Ascending aorta (tissue), 2 donors: Measurements from ENCODE around the gene TMBIM4. TPM values are rescaled to one million over a fixed set of nuclear protein-coding genes. Genes with fewer than 3 reads are reported as not detected.

Source experiments
- DNase-seq, 2 donors: peaks; one replicate each; pipeline ENCODE4 v3.0.0-alpha.2; 2019; ENCODE audit warnings: low spot score in 2 of 2
- H3K27ac ChIP-seq, 2 donors: fragments of 200-600 bp; sonication (generic); one replicate each; pipeline ENCODE4 v1.5.1; 2016 to 2017; ENCODE audit warnings: mild to moderate bottlenecking in 1 of 2
- H3K27me3 ChIP-seq: fragments of 200-600 bp; sonication (generic); one replicate; pipeline ENCODE4 v1.5.1; 2017
- H3K36me3 ChIP-seq, 2 donors: fragments of 200-600 bp; sonication (generic); one replicate each; pipeline ENCODE4 v1.5.1; 2016
- H3K4me1 ChIP-seq, 2 donors: fragments of 200-600 bp; sonication (generic); one replicate each; pipeline ENCODE4 v1.5.1; 2016 to 2017; ENCODE audit warnings: mild to moderate bottlenecking in 1 of 2
- H3K4me3 ChIP-seq, 2 donors: fragments of 200-600 bp; sonication (generic); one replicate each; pipeline ENCODE4 v1.5.1; 2016 to 2017; ENCODE audit warnings: mild to moderate bottlenecking in 1 of 2
- H3K9me3 ChIP-seq, 2 donors: fragments of 200-600 bp; sonication (generic); one replicate each; pipeline ENCODE4 v1.5.1; 2016
- intact Hi-C: fragments of 100-400 bp; cut with DNase I; formaldehyde crosslinking; loops from one replicate; pipeline ENCODE4 v1.15.1; 2023
- total RNA-seq: library from RNA; depleted of rRNA; stranded (reverse); fragments of >200 nt; gene quantifications from one replicate; pipeline ENCODE4 v1.1.0, GENCODE V29; 2016
- TF ChIP-seq, protein P1 (sequence below), 3 experiments: fragments of 200-600 bp in 2 of 3; fragments of 450-650 bp in 1 of 3; sonication (generic) in 2 of 3; IDR thresholded peaks; one replicate each; pipeline ENCODE4 v1.5.1; 2016 to 2019; ENCODE audit warnings: antibody characterized with exemption in 3 of 3, mild to moderate bottlenecking in 1 of 3, moderate library complexity in 1 of 3

TMBIM4 gene
- total RNA-seq, 1 donor from 2014 or later = 114 TPM

DNA sequence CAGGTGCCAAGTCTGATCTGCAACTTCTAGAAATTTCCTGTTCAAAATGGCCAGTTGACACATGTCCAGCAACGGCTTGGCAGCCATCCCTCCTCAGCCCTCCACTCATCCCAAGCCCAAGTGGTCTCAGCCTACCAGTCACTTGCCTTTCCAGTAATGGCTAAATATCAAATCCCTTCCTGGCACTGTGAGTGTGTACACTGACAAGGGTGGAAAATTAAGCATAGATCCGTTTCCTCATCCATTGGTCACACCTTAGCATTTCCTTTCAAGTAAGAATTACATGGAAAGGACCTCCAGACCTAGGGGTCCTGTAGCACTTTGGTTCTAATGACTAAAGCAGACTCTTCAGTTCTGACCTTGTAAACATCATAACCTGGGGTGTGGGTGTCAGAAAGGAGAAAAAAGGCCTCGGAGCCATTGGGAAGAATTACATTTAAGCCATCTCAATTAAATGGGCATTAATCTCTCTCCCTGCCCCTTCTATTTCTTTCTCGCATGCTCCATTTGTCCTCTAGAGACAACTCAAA, 54.7 kb downstream of the TMBIM4 start:
- Histone ChIP-seq H3K4me3 (no peak overlapping the region), H3K9me3 (no peaks in the 10 kb centered on the region), H3K36me3 (no peaks in the 10 kb centered on the region), H3K4me1 (peaks cover 0 to 8% of the 10 kb centered on the region in 2 donors), H3K27me3 (no peaks in the 10 kb centered on the region), H3K27ac (no peak overlapping the region)
- intact Hi-C loops = no loop called here
- no peak for DNase-seq
- TF ChIP-seq, protein P1, sequence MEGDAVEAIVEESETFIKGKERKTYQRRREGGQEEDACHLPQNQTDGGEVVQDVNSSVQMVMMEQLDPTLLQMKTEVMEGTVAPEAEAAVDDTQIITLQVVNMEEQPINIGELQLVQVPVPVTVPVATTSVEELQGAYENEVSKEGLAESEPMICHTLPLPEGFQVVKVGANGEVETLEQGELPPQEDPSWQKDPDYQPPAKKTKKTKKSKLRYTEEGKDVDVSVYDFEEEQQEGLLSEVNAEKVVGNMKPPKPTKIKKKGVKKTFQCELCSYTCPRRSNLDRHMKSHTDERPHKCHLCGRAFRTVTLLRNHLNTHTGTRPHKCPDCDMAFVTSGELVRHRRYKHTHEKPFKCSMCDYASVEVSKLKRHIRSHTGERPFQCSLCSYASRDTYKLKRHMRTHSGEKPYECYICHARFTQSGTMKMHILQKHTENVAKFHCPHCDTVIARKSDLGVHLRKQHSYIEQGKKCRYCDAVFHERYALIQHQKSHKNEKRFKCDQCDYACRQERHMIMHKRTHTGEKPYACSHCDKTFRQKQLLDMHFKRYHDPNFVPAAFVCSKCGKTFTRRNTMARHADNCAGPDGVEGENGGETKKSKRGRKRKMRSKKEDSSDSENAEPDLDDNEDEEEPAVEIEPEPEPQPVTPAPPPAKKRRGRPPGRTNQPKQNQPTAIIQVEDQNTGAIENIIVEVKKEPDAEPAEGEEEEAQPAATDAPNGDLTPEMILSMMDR (IDR thresholded peaks at IDR 0.05) = no peak

DNA sequence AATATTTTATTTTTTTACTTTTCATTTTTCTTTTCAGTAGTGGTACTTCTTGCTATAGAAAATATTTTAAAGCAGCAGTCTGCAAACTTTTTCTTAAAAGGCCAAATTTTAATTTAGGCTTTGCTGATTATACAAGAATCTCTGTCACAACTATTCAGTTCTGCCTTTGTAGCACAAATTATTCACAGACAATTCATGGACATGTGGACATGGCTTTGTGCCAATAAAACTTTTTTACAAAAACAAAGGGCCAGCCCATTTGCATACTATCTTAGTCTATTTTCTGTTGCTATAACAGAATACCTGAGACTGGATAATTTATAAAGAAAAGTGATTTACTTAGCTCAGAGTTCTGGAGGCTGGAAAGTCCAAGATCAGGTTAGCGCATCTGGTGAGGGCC, 56.3 kb downstream of the TMBIM4 start:
- no peaks in the 10 kb centered on the region for H3K36me3 ChIP-seq
- TF ChIP-seq, protein P1 (IDR thresholded peaks at IDR 0.05) = no peak

GRCh38 chr12:66111605-66112004, 58.2 kb downstream of the TMBIM4 start:
- intact Hi-C loops = no loop called here

More for the DNA sequence above, 56.3 kb downstream of the TMBIM4 start:
- H3K27me3 ChIP-seq = no peaks in the 10 kb centered on the region
- H3K4me1 ChIP-seq = no peaks in the 10 kb centered on the region
- H3K27ac ChIP-seq = no peak overlapping the region
- no peaks in the 10 kb centered on the region for H3K9me3 ChIP-seq
- no peak for DNase-seq
- no peak overlapping the region for H3K4me3 ChIP-seq
- intact Hi-C loops = no loop called here

DNA sequence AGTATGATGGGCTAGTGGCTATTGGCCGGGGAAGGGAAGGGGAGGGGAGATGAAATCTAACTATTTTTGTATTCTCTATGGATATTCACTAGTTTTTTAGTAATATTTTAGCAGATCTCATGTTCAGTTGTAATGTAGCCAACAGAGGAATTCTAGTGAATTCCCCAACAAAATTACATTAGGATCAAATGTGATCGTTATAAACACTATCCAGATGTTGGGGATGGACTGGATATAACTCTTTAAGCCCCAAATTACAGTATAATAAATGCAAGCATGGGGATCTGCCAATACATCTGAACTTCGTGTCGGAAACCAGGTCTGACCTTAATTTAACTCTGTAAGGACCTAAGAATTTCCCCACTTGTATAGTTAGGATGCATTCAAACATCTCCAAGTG, 60.7 kb downstream of the TMBIM4 start:
- H3K4me1 ChIP-seq = no peaks in the 10 kb centered on the region
- TF ChIP-seq, protein P1 (IDR thresholded peaks at IDR 0.05) = no peak
- intact Hi-C loops = no loop called here

More at GRCh38 chr12:66111605-66112004, 58.2 kb downstream of the TMBIM4 start:
- Histone ChIP-seq H3K4me1 (no peaks in the 10 kb centered on the region), H3K36me3 (no peaks in the 10 kb centered on the region), H3K9me3 (no peaks in the 10 kb centered on the region), H3K4me3 (no peak overlapping the region), H3K27ac (no peak overlapping the region), H3K27me3 (no peaks in the 10 kb centered on the region)
- TF ChIP-seq, protein P1 (IDR thresholded peaks at IDR 0.05) = no peak
- no peak for DNase-seq

DNA sequence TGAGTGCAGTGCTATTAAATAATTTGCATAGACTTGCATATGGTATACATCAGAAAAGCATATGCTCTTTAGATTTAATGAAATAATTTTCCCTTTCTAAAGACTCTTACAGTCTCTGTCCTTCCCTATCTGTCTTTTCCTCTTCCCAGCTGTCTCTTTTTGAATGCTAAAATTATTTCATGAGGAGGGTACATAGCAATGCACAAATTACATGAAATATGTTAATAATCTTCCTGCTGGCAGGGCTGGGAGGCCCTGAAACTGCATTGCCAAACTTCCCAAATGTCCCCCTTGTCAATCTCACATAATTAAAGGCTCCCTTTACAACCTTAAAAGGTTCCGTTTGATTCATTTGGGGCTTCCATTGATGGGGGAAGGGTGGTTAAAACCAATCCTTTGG, 61.4 kb downstream of the TMBIM4 start:
- Histone ChIP-seq H3K36me3 (no peaks in the 10 kb centered on the region), H3K27me3 (no peaks in the 10 kb centered on the region), H3K4me3 (no peak overlapping the region), H3K27ac (no peak overlapping the region), H3K9me3 (no peaks in the 10 kb centered on the region), H3K4me1 (no peaks in the 10 kb centered on the region)
- TF ChIP-seq, protein P1 (IDR thresholded peaks at IDR 0.05) = no peak
- intact Hi-C loops = no loop called here
- DNase-seq = no peak

More for the DNA sequence above, 60.7 kb downstream of the TMBIM4 start:
- Histone ChIP-seq H3K36me3 (no peaks in the 10 kb centered on the region), H3K27me3 (no peaks in the 10 kb centered on the region), H3K9me3 (no peaks in the 10 kb centered on the region), H3K4me3 (no peak overlapping the region), H3K27ac (no peak overlapping the region)
- no peak for DNase-seq
